IPS-20b (cell line): ENCODE results near the gene NLGN3.
A peak's percentile ranks its signal among the peaks of the same experiment; 100 is the strongest.

Experiments
- H3K27ac ChIP-seq: one replicate; pipeline ENCODE4 v1.5.1; 2013; ENCODE audit warnings: low read length
- H3K27me3 ChIP-seq: 2 replicates; pipeline ENCODE4 v1.6.1; 2013; ENCODE audit warnings: mild to moderate bottlenecking, low read length, inconsistent platforms; ENCODE audit not compliant: insufficient read depth
- H3K36me3 ChIP-seq: 2 replicates; pipeline ENCODE4 v1.6.1; 2013; ENCODE audit warnings: low read depth, mild to moderate bottlenecking, inconsistent platforms, low read length, moderate library complexity; ENCODE audit not compliant: insufficient read depth
- H3K4me1 ChIP-seq: 2 replicates; pipeline ENCODE4 v1.6.1; 2013; ENCODE audit warnings: mild to moderate bottlenecking, control low read depth, inconsistent platforms, low read length, moderate library complexity; ENCODE audit not compliant: insufficient read depth
- H3K4me3 ChIP-seq: 2 replicates; pipeline ENCODE4 v1.5.1; 2013; ENCODE audit warnings: mild to moderate bottlenecking, low read length, inconsistent platforms
- H3K9ac ChIP-seq: 2 replicates; pipeline ENCODE4 v1.6.1; 2013; ENCODE audit warnings: low read depth, mild to moderate bottlenecking, inconsistent platforms, low read length, moderate library complexity
- H3K9me3 ChIP-seq: 2 replicates; pipeline ENCODE4 v1.6.1; 2013; ENCODE audit warnings: mild to moderate bottlenecking, low read depth, low read length, inconsistent platforms; ENCODE audit not compliant: insufficient read depth

NLGN3 gene

DNA sequence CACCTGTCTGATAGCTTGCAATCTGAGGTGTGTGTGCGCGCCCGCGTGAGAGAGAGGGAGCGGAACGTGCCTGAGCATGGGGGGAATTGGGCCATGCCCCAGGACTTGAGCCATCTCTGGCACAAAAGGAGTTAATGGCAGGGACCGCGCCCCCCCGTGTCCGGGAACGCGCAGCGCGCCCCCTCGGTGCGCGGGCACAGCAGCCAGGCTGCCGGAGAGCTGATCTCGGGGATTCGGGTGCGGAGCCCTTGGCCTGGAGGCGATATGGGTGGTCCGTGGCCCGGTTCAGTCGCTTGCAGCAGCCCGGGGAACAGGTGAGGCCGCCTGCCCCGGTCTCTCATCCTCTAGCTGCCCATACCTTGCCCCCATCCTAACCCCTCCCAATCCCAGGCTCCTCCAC, at the start of gene NLGN3:
NLGN3 (plus strand) TSS at position 191 of the 400 bp plus-strand sequence. CDS start 2,909 bp downstream, outside the sequence.
- no peaks in the 10 kb centered on the region for H3K9me3 ChIP-seq
- no peaks in the 10 kb centered on the region for H3K27me3 ChIP-seq
- H3K9ac ChIP-seq, result peak within 1 kb of the TSS; percentile 65; the same call in 1 of the 2 replicates
- peaks cover 6% of the 10 kb centered on the region for H3K4me1 ChIP-seq
- no peaks in the 10 kb centered on the region for H3K36me3 ChIP-seq
- no peak within 1 kb of the TSS for H3K27ac ChIP-seq
- H3K4me3 ChIP-seq, result peak within 1 kb of the TSS; percentile 77

DNA sequence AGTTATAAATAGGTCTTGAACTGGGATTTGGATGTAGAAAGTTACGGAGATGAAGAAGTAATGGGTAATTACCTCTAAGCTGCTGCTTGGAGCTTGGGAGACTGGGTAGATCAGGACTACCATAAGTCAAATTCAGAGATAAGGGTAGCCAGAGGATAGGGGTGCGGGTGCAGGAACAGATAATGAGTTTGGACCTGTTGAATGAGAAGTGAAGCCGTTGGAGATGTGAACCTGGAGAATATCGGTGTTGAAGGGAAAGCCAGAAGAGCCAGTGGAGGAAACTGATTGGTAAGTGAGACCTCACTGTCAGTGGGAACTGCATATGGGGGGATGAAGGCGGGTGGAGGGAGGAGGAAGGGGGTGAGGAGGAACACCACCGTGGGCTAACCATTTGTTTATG, 49.6 kb upstream of the NLGN3 start:
- Histone ChIP-seq H3K36me3 (no peaks in the 10 kb centered on the region), H3K9me3 (no peaks in the 10 kb centered on the region), H3K27me3 (peaks cover 18% of the 10 kb centered on the region), H3K4me1 (peaks cover 12% of the 10 kb centered on the region; the same call in 1 of the 2 replicates), H3K27ac (no peak overlapping the region), H3K9ac (peak overlapping the region; percentile 74; the same call in 1 of the 2 replicates), H3K4me3 (peak overlapping the region; percentile 89)

DNA sequence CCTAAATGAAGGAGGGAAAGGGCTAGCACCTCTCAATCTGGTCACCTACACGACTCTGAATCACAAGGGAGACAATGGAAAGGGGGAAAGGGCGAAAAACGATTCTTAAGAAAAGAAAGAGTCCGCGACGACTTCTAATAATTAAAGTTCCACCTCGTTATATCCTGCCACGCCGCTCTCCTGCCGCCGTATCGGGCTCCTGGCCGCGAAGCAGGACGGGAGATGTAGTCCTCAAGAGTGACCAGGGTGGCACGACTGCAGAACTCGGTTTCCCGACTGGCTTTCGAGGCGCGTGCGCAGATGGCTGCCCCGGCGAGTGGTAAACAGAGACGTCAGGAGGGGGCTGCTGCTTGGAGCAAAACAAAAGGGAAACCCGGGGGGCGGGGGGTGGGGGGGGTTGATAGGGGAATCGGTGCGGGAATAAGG, 49.1 kb upstream of the NLGN3 start, which contains the start of gene FOXO4:
FOXO4 (plus strand) TSS at position 297 of the 426 bp plus-strand sequence. CDS start 678 bp downstream, outside the sequence.
- peaks cover 21% of the 10 kb centered on the region for H3K27me3 ChIP-seq
- H3K9ac ChIP-seq, result peak within 1 kb of the TSS; percentile 74
- H3K36me3 ChIP-seq, result no peaks in the 10 kb centered on the region
- H3K9me3 ChIP-seq, result no peaks in the 10 kb centered on the region
- peak within 1 kb of the TSS; percentile 89 for H3K4me3 ChIP-seq
- no peak within 1 kb of the TSS for H3K27ac ChIP-seq
- H3K4me1 ChIP-seq, result peaks cover 12% of the 10 kb centered on the region; the same call in 1 of the 2 replicates

DNA sequence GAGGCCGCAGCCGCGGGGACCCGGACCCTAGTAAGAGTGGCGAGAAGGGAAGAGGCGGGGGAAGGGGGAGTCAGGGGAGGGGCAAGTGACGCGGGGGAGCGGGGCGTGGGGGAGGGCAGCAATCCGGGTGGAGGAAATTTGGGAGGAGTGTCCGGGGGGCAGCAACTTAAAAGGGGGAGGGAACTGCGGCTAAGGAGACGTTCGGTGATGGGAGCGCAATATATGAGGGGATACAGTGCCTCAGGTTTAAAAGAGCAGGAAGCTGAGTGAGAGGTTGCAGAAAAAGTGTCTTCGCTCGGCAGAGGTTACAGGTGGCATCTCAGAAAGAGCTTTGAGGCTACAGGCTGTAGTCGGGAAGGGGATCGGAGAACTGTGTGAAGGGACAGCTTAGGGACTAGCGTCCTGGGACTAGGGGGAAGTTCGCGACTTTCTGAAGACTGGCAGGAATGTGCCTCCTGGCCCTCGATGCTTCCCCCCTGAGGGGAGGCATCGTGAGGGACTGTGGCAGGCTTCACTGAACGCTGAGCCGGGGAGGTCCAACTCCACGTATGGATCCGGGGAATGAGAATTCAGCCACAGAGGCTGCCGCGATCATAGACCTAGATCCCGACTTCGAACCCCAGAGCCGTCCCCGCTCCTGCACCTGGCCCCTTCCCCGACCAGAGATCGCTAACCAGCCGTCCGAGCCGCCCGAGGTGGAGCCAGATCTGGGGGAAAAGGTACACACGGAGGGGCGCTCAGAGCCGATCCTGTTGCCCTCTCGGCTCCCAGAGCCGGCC, 48.5 kb upstream of the NLGN3 start:
- Histone ChIP-seq H3K4me3 (peak overlapping the region; percentile 89), H3K9me3 (no peaks in the 10 kb centered on the region), H3K4me1 (peaks cover 12% of the 10 kb centered on the region; the same call in 1 of the 2 replicates), H3K9ac (peak overlapping the region; percentile 61; the same call in 1 of the 2 replicates), H3K36me3 (no peaks in the 10 kb centered on the region), H3K27ac (no peak overlapping the region), H3K27me3 (peaks cover 27% of the 10 kb centered on the region)

DNA sequence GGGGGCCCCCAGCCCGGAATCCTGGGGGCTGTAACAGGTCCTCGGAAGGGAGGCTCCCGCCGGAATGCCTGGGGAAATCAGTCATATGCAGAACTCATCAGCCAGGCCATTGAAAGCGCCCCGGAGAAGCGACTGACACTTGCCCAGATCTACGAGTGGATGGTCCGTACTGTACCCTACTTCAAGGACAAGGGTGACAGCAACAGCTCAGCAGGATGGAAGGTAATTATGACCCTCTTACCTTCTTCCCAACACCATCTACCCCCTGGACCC, 47.9 kb upstream of the NLGN3 start:
- Histone ChIP-seq H3K9ac (peak overlapping the region; percentile 61; the same call in 1 of the 2 replicates), H3K36me3 (peaks cover 3% of the 10 kb centered on the region; the same call in 1 of the 2 replicates), H3K4me1 (peaks cover 14% of the 10 kb centered on the region), H3K4me3 (peak overlapping the region; percentile 89), H3K9me3 (no peaks in the 10 kb centered on the region), H3K27ac (no peak overlapping the region), H3K27me3 (peaks cover 32% of the 10 kb centered on the region)

DNA sequence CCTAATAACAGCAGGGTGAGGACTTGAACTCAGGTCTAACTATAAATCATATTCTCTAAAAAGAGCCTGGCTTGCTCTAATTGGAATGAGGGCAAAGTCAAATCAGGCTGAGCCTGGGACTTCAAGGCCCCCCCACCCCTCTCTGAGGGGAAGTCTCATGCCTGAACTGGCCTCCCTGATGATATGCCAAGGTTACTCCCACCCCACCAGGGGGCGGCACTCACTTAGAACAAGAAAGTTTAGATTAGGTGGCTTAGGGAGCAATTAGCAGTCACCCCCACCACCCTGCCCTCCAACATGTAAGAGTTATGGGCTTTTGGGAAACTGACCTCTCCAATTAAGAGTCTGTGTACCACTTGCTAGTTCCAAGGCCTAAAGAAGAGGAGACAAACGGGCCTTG, 46.3 kb upstream of the NLGN3 start:
- Histone ChIP-seq H3K36me3 (peaks cover 4% of the 10 kb centered on the region; the same call in 1 of the 2 replicates), H3K27ac (no peak overlapping the region), H3K9me3 (no peaks in the 10 kb centered on the region), H3K27me3 (peaks cover 33% of the 10 kb centered on the region), H3K4me3 (peak overlapping the region; percentile 56), H3K9ac (no peak overlapping the region), H3K4me1 (peaks cover 25% of the 10 kb centered on the region)

DNA sequence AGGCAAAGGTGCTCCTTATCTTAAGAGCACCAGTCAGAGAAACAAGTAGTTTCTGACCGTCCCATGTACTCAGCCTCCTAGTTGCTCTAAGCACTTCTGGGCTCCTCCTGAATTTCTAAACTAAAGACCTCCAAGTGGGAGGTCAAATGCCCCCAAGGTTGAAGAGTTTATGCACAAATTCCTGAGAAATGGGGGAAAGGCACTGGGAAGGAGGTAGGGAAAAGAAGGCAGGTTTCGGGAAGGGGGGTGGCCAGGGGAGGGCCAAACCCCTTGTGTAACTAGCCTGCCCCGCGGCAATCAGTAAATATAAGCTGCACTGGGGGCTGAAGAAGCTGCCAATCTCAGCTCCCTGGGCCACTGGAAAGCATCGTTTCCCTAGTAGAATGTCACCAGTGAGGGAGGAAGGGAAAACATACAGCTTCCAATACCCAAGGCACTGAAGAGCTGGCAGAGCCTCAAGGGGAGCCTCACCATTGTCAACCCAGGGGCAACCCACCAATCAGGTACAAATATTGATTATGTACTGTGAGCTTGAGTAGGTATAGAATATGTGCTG, 45.6 kb upstream of the NLGN3 start:
- H3K36me3 ChIP-seq, result peaks cover 4% of the 10 kb centered on the region; the same call in 1 of the 2 replicates
- no peaks in the 10 kb centered on the region for H3K9me3 ChIP-seq
- H3K27ac ChIP-seq, result no peak overlapping the region
- H3K4me3 ChIP-seq, result peak overlapping the region; percentile 56
- H3K27me3 ChIP-seq, result peaks cover 33% of the 10 kb centered on the region
- peaks cover 28% of the 10 kb centered on the region for H3K4me1 ChIP-seq
- peak overlapping the region; percentile 48; the same call in 1 of the 2 replicates for H3K9ac ChIP-seq

DNA sequence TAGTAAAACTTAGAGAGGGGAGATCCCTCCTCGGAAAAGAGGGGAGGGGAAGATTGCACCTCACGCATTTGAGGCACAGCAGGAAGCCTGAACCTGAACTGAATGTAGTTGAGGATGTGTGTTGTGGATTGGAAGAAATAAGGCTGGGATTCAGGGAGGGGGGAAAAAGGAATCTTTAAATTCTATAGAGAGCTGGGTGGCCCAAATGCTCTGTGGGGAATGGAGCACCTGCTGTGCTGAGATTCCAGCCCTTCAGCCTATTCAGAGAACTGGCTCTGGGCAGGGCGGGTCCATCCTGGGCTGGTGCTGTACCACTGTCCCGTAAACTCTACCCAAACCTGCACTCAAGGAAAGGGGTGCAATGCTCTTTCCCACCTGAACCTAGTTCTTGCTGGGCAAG, 44.9 kb upstream of the NLGN3 start:
- H3K9me3 ChIP-seq, result no peaks in the 10 kb centered on the region
- peaks cover 4% of the 10 kb centered on the region; the same call in 1 of the 2 replicates for H3K36me3 ChIP-seq
- peak overlapping the region; percentile 48; the same call in 1 of the 2 replicates for H3K9ac ChIP-seq
- H3K27ac ChIP-seq, result no peak overlapping the region
- H3K4me1 ChIP-seq, result peaks cover 35% of the 10 kb centered on the region
- H3K4me3 ChIP-seq, result peak overlapping the region; percentile 56
- H3K27me3 ChIP-seq, result peaks cover 33% of the 10 kb centered on the region

DNA sequence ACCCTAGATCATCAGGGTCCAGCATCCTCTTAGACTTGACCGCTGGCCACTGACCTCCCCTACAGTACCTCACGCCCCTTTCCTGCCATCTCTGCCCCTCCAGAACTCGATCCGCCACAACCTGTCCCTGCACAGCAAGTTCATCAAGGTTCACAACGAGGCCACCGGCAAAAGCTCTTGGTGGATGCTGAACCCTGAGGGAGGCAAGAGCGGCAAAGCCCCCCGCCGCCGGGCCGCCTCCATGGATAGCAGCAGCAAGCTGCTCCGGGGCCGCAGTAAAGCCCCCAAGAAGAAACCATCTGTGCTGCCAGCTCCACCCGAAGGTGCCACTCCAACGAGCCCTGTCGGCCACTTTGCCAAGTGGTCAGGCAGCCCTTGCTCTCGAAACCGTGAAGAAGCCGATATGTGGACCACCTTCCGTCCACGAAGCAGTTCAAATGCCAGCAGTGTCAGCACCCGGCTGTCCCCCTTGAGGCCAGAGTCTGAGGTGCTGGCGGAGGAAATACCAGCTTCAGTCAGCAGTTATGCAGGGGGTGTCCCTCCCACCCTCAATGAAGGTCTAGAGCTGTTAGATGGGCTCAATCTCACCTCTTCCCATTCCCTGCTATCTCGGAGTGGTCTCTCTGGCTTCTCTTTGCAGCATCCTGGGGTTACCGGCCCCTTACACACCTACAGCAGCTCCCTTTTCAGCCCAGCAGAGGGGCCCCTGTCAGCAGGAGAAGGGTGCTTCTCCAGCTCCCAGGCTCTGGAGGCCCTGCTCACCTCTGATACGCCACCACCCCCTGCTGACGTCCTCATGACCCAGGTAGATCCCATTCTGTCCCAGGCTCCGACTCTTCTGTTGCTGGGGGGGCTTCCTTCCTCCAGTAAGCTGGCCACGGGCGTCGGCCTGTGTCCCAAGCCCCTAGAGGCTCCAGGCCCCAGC, 43.8 kb upstream of the NLGN3 start:
- no peak overlapping the region for H3K9ac ChIP-seq
- H3K27me3 ChIP-seq, result peaks cover 33% of the 10 kb centered on the region
- no peaks in the 10 kb centered on the region for H3K9me3 ChIP-seq
- peaks cover 35% of the 10 kb centered on the region for H3K4me1 ChIP-seq
- peaks cover 4% of the 10 kb centered on the region; the same call in 1 of the 2 replicates for H3K36me3 ChIP-seq
- H3K4me3 ChIP-seq, result peak overlapping the region; percentile 56; the same call in 1 of the 2 replicates
- H3K27ac ChIP-seq, result no peak overlapping the region

DNA sequence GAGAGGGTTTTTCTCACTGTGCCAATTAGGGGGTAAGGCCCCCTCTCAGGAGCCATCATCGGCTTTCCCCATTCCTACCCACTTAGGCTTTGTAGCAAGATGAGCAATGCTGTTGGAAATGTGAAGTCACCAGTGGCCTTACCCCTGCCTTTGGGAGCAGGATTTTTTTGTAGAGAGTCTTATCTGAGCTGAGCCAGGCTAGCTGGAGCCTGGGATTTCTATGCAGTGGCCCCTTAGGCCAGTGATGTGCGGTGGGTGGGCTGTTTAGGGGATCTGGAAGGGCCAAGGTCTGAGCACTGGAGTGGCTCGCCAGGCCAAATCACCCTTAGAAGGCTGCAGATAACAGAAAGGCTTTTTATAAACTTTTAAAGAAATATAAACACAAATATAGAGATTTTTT, 42.3 kb upstream of the NLGN3 start:
- no peaks in the 10 kb centered on the region for H3K9me3 ChIP-seq
- peaks cover 27% of the 10 kb centered on the region for H3K27me3 ChIP-seq
- no peak overlapping the region for H3K9ac ChIP-seq
- peaks cover 35% of the 10 kb centered on the region for H3K4me1 ChIP-seq
- H3K36me3 ChIP-seq, result peaks cover 4% of the 10 kb centered on the region; the same call in 1 of the 2 replicates
- no peak overlapping the region for H3K27ac ChIP-seq
- no peak overlapping the region for H3K4me3 ChIP-seq
